Kidney (tissue), 14 donors: ENCODE results near the gene IGFBP6. TPM values are rescaled to one million over a fixed set of nuclear protein-coding genes. Genes with fewer than 3 reads are reported as not detected.

ENCODE experiments used
- DNase-seq, 5 donors: peaks; one replicate each; pipeline ENCODE4 v3.0.0-alpha.2; 2013 to 2020
- FAIRE-seq: peaks from 2 replicates; lab custom pipeline; 2012; peaks lifted over from hg19 to GRCh38; lab: Jason Lieb, UNC
- H3K27ac ChIP-seq, 2 donors: one replicate each; pipeline ENCODE4 v1.7.0; 2013; ENCODE audit warnings: low read depth in 2 of 2, low read length in 2 of 2, inconsistent platforms in 1 of 2
- H3K27me3 ChIP-seq: one replicate; pipeline ENCODE4 v1.7.1; 2013; ENCODE audit warnings: low read length, inconsistent platforms; ENCODE audit not compliant: control insufficient read depth, insufficient read depth
- H3K36me3 ChIP-seq, 3 donors: one replicate each; pipeline versions ENCODE4 v1.7.0 to v1.7.1; 2013; ENCODE audit warnings: low read length in 3 of 3, control low read depth in 1 of 3, inconsistent platforms in 1 of 3; ENCODE audit not compliant: insufficient read depth in 3 of 3, control insufficient read depth in 2 of 3
- H3K4me1 ChIP-seq, 3 donors: one replicate each; pipeline versions ENCODE4 v1.7.0 to v1.7.1; 2013; ENCODE audit warnings: low read length in 3 of 3, inconsistent platforms in 1 of 3, low read depth in 1 of 3; ENCODE audit not compliant: control insufficient read depth in 2 of 3, insufficient read depth in 2 of 3
- H3K4me3 ChIP-seq, 3 donors: one replicate each; pipeline versions ENCODE4 v1.7.0 to v1.8.1; 2013; ENCODE audit warnings: low read length in 3 of 3, control low read depth in 1 of 3, inconsistent platforms in 1 of 3
- H3K9ac ChIP-seq, 3 donors: one replicate each; pipeline versions ENCODE4 v1.7.0 to v1.7.1; 2013; ENCODE audit warnings: low read length in 3 of 3, control low read depth in 1 of 3, inconsistent platforms in 1 of 3
- H3K9me3 ChIP-seq, 3 donors: one replicate each; pipeline versions ENCODE4 v1.7.0 to v1.7.1; 2013; ENCODE audit warnings: low read length in 3 of 3, control low read depth in 1 of 3, inconsistent platforms in 1 of 3; ENCODE audit not compliant: control insufficient read depth in 2 of 3, insufficient read depth in 1 of 3
- CTCF ChIP-seq: IDR thresholded peaks from 3 replicates; pipeline ENCODE4 v1.5.1; 2012; ENCODE audit warnings: mild to moderate bottlenecking, moderate library complexity, borderline replicate concordance; ENCODE audit not compliant: insufficient read depth; ENCODE audit errors: extremely low read depth
- intact Hi-C: fragments of 100-400 bp; cut with DNase I; formaldehyde crosslinking; loops from one replicate; pipeline ENCODE4 v1.11.1; 2022
- polyA plus RNA-seq: library from polyadenylated mRNA; stranded (reverse); fragments of 350-450 nt; fragmentation: Illumina TruSeq; extraction: RNeasy Lipid Tissue Mini Kit (QIAGEN cat#74804); gene quantifications from one replicate; pipeline ENCODE4 v1.2.3, GENCODE V29; 2014; ENCODE audit warnings: low read depth, low replicate concordance; ENCODE audit not compliant: insufficient read depth
- total RNA-seq: library from RNA; stranded (reverse); fragmentation: NEBNext Ultra II Directional; extraction: Animal tissue kit (Norgen Biotek cat#: 25700); gene quantifications from one replicate; pipeline ENCODE4 v1.2.1, GENCODE V29; 2021
- donor health status: control.
- donor health status: control.
- donor health status: control.
- donor health status: control.
- donor health status: control.
- donor health status: DM: yes; HTN: yes; CAD: no.
- donor health status: Normal renal cell carcinoma (clear cell type).

The IGFBP6 gene
- total and polyA plus RNA-seq, 2 donors from 2014 or later: 57.3 to 203 TPM

GRCh38 chr12:53051058-53051880 is 46.2 kb upstream of the IGFBP6 start:
- Histone ChIP-seq H3K27me3 (no peaks in the 10 kb centered on the region), H3K27ac (peak overlapping the region; percentile 99), H3K9me3 (no peaks in the 10 kb centered on the region), H3K36me3 (peaks cover 0 to 13% (median 4%) of the 10 kb centered on the region in 3 donors), H3K9ac (peak overlapping the region in 2 of 3 donors; percentile 93 to 97), H3K4me1 (peaks cover 13 to 73% (median 57%) of the 10 kb centered on the region in 3 donors), H3K4me3 (peak overlapping the region; percentile 61 to 84 (median 79))
- FAIRE-seq (no peak), DNase-seq (peak; percentile 79 to 95 (median 87))
- peak; percentile 23 for TF ChIP-seq CTCF
- intact Hi-C loops: no loop called here

GRCh38 chr12:53051881-53052412 is 45.5 kb upstream of the IGFBP6 start:
- intact Hi-C loops: no loop called here
- DNase-seq (no peak), FAIRE-seq (no peak)
- Histone ChIP-seq H3K27ac (peak overlapping the region; percentile 99), H3K4me3 (peak overlapping the region; percentile 21 to 84 (median 79)), H3K27me3 (no peaks in the 10 kb centered on the region), H3K36me3 (peaks cover 0 to 18% (median 6%) of the 10 kb centered on the region in 3 donors), H3K9me3 (no peaks in the 10 kb centered on the region), H3K4me1 (peaks cover 13 to 68% (median 53%) of the 10 kb centered on the region in 3 donors), H3K9ac (peak overlapping the region in 2 of 3 donors; percentile 44 to 97)
- no peak for TF ChIP-seq CTCF

- peak overlapping the region; percentile 99 for H3K27ac ChIP-seq
- no peaks in the 10 kb centered on the region for H3K9me3 ChIP-seq
- peaks cover 0 to 18% (median 9%) of the 10 kb centered on the region in 3 donors for H3K36me3 ChIP-seq
- FAIRE-seq: no peak
- DNase-seq: peak; percentile 55 to 97 (median 83)
- intact Hi-C loops: no loop called here
- H3K27me3 ChIP-seq: no peaks in the 10 kb centered on the region
- H3K4me3 ChIP-seq: peak overlapping the region in 2 of 3 donors; percentile 79 to 84
- peak overlapping the region in 1 of 3 donors; percentile 97 for H3K9ac ChIP-seq
- TF ChIP-seq CTCF: no peak
- peaks cover 13 to 68% (median 53%) of the 10 kb centered on the region in 3 donors for H3K4me1 ChIP-seq
Observed at GRCh38 chr12:53052419-53053217, 44.8 kb upstream of the IGFBP6 start.
